ENCODE results near the gene MRGPRE.

Gene MRGPRE

GRCh38 chr11:3218483-3219280, 13.5 kb downstream of the MRGPRE start, which contains the start of gene MRGPRG:
TSS of gene MRGPRG (minus strand) at chr11:3218813. CDS start at chr11:3218813, 0 bp downstream.
- H3K27me3 ChIP-seq (replicated peaks; ENCODE audit: insufficient read depth, low read length), result peaks cover 36% of the 10 kb centered on the region
- peaks cover 12% of the 10 kb centered on the region for H3F3A ChIP-seq (ENCODE audit: insufficient read depth, low read length)
- no peaks in the 10 kb centered on the region for H3K9me2 ChIP-seq (replicated peaks; ENCODE audit: insufficient read depth, low read length)
- no peak within 1 kb of the TSS for H3K27ac ChIP-seq (ENCODE audit: low read length)
- no peak within 1 kb of the TSS for H3K4me3 ChIP-seq (ENCODE audit: low read length)
- no peaks in the 10 kb centered on the region for H3K36me3 ChIP-seq (replicated peaks; ENCODE audit: insufficient read depth, low read length)
- H3K4me1 ChIP-seq (ENCODE audit: low read length), result peaks cover 16% of the 10 kb centered on the region
- H3K79me2 ChIP-seq (ENCODE audit: low read length), result no peaks in the 10 kb centered on the region
- H3K4me2 ChIP-seq (ENCODE audit: low read depth, low read length), result peak within 1 kb of the TSS; percentile 18; the same call in 1 of the 2 replicates
- no peaks in the 10 kb centered on the region for H3K9me3 ChIP-seq (replicated peaks; ENCODE audit: insufficient read depth, low read length)
- DNase-seq, result no peak
- no peak within 1 kb of the TSS for H2AFZ ChIP-seq (ENCODE audit: low read length)
- H4K20me1 ChIP-seq (ENCODE audit: insufficient read depth, low read length), result no peaks in the 10 kb centered on the region
- no peak for TF ChIP-seq EZH2 (optimal IDR thresholded peaks at IDR 0.05; ENCODE audit: low read depth, low read length)
- no peak for TF ChIP-seq EZH2phosphoT487 (IDR thresholded peaks at IDR 0.05; ENCODE audit: low read length)
- TF ChIP-seq, protein P1, sequence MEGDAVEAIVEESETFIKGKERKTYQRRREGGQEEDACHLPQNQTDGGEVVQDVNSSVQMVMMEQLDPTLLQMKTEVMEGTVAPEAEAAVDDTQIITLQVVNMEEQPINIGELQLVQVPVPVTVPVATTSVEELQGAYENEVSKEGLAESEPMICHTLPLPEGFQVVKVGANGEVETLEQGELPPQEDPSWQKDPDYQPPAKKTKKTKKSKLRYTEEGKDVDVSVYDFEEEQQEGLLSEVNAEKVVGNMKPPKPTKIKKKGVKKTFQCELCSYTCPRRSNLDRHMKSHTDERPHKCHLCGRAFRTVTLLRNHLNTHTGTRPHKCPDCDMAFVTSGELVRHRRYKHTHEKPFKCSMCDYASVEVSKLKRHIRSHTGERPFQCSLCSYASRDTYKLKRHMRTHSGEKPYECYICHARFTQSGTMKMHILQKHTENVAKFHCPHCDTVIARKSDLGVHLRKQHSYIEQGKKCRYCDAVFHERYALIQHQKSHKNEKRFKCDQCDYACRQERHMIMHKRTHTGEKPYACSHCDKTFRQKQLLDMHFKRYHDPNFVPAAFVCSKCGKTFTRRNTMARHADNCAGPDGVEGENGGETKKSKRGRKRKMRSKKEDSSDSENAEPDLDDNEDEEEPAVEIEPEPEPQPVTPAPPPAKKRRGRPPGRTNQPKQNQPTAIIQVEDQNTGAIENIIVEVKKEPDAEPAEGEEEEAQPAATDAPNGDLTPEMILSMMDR (IDR thresholded peaks at IDR 0.05; ENCODE audit: low read length), result no peak
- H3K9ac ChIP-seq (ENCODE audit: low read length), result no peak within 1 kb of the TSS

DNA sequence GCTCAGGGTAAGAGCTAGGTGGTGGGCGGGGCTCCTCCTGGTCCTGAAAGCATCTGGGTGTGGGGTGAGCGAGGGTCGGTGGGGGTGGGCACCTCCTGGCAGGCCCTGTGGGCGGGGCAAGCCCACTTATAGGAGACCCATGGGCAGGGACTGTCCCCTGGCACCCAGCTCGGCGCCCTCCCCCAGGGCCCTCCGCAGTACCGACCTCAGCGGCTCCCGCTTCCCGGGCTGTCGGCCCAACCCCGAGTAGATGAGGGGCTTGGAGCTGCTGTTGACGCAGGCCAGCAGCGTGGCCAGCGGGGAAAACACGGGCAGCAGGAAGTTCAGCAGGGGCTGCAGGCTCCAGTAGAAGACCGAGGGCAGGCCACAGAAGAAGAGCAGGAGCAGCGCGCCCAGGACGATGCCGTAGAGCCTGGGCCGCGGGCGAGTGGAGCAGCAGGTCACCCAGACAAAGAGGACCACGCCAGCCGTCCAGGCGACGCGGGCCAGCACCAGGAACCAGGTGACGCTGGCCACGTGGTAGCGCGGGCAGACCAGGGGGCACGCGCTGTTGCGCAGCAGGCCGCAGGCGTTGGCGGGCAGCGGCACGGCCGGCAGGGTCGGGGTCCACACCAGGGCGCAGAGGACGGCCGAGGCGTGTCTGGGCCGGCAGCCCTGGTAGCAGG, 14.3 kb downstream of the MRGPRE start:
- Histone ChIP-seq H3K4me3 (ENCODE audit: low read length) (no peak overlapping the region), H3K27ac (ENCODE audit: low read length) (no peak overlapping the region), H4K20me1 (ENCODE audit: insufficient read depth, low read length) (no peaks in the 10 kb centered on the region), H3K27me3 (replicated peaks; ENCODE audit: insufficient read depth, low read length) (peaks cover 38% of the 10 kb centered on the region), H3K79me2 (ENCODE audit: low read length) (no peaks in the 10 kb centered on the region), H3K9me2 (replicated peaks; ENCODE audit: insufficient read depth, low read length) (no peaks in the 10 kb centered on the region), H2AFZ (ENCODE audit: low read length) (no peak overlapping the region), H3K4me1 (ENCODE audit: low read length) (peaks cover 8% of the 10 kb centered on the region), H3F3A (ENCODE audit: insufficient read depth, low read length) (peaks cover 5% of the 10 kb centered on the region), H3K9me3 (replicated peaks; ENCODE audit: insufficient read depth, low read length) (no peaks in the 10 kb centered on the region), H3K9ac (ENCODE audit: low read length) (no peak overlapping the region), H3K4me2 (ENCODE audit: low read depth, low read length) (0 out of 2 replicates have a peak overlapping the region, but pooled peaks have one; percentile 18), H3K36me3 (replicated peaks; ENCODE audit: insufficient read depth, low read length) (no peaks in the 10 kb centered on the region)
- DNase-seq, result no peak
- no peak for TF ChIP-seq EZH2phosphoT487 (IDR thresholded peaks at IDR 0.05; ENCODE audit: low read length)
- TF ChIP-seq, protein P1 (IDR thresholded peaks at IDR 0.05; ENCODE audit: low read length), result no peak
- no peak for TF ChIP-seq EZH2 (optimal IDR thresholded peaks at IDR 0.05; ENCODE audit: low read depth, low read length)

DNA sequence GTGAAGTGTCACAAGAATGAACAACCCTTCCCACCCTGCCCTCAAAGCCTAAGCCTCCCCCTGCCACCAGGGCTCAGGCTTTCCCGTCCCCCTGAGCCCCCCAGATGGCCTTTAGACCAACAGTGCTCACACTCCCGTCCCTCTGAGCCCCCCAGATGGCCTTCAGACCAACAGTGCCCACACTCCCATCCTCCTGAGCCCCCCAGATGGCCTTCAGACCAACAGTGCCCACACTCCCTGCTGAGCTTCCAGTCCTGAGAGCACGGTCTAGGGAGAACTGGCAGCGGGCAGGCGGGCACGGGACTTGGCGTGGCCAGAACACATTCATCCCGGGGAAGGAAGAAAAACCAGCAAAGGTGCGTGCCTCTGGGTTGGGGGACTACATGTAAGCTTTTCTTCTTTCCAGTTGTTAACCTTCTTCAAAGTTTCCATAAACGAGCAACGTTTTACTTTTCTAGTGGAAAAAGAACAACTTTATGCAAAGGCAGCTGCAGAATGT, 16.1 kb downstream of the MRGPRE start:
- H3K27ac ChIP-seq (ENCODE audit: low read length), result no peak overlapping the region
- H3K79me2 ChIP-seq (ENCODE audit: low read length), result no peaks in the 10 kb centered on the region
- H3K36me3 ChIP-seq (replicated peaks; ENCODE audit: insufficient read depth, low read length), result no peaks in the 10 kb centered on the region
- H3K4me2 ChIP-seq (ENCODE audit: low read depth, low read length), result no peak overlapping the region
- TF ChIP-seq EZH2 (optimal IDR thresholded peaks at IDR 0.05; ENCODE audit: low read depth, low read length) (no peak), EZH2phosphoT487 (IDR thresholded peaks at IDR 0.05; ENCODE audit: low read length) (no peak)
- TF ChIP-seq, protein P1 (IDR thresholded peaks at IDR 0.05; ENCODE audit: low read length), result no peak
- no peaks in the 10 kb centered on the region for H3K9me3 ChIP-seq (replicated peaks; ENCODE audit: insufficient read depth, low read length)
- H3F3A ChIP-seq (ENCODE audit: insufficient read depth, low read length), result no peaks in the 10 kb centered on the region
- H4K20me1 ChIP-seq (ENCODE audit: insufficient read depth, low read length), result no peaks in the 10 kb centered on the region
- H2AFZ ChIP-seq (ENCODE audit: low read length), result no peak overlapping the region
- peaks cover 38% of the 10 kb centered on the region for H3K27me3 ChIP-seq (replicated peaks; ENCODE audit: insufficient read depth, low read length)
- no peaks in the 10 kb centered on the region for H3K9me2 ChIP-seq (replicated peaks; ENCODE audit: insufficient read depth, low read length)
- H3K4me1 ChIP-seq (ENCODE audit: low read length), result no peaks in the 10 kb centered on the region
- no peak overlapping the region for H3K9ac ChIP-seq (ENCODE audit: low read length)
- no peak overlapping the region for H3K4me3 ChIP-seq (ENCODE audit: low read length)
- no peak for DNase-seq
